HepG2 (cell line): Measurements from ENCODE around the gene PRKCZ. TPM values are rescaled to one million over a fixed set of nuclear protein-coding genes. Genes with fewer than 3 reads are reported as not detected.

Experiments
- BORCS8-MEF2B ChIP-seq: sonication (generic); formaldehyde crosslinking; IDR thresholded peaks from 2 replicates; pipeline ENCODE4 v1.8.0; 2022; ENCODE audit warnings: mild to moderate bottlenecking, missing genetic modification reagents
- FOXK1 ChIP-seq: sonication (generic); formaldehyde crosslinking; IDR thresholded peaks from 2 replicates; pipeline ENCODE4 v1.4.0; 2020; ENCODE audit warnings: low read depth, missing genetic modification reagents, borderline replicate concordance
- FOXP1 ChIP-seq, 2 experiments: fragments of 450-650 bp in 1 of 2; IDR thresholded peaks; 2 replicates each; pipeline ENCODE4 v1.6.1; 2017 to 2018; ENCODE audit warnings: antibody characterized with exemption in 1 of 2
- GTF2F1 ChIP-seq: fragments of 150-350 bp; IDR thresholded peaks from 2 replicates; pipeline ENCODE4 v1.6.1; 2014; ENCODE audit warnings: low read length
- POLR2AphosphoS5 ChIP-seq: IDR thresholded peaks from 2 replicates; pipeline ENCODE4 v1.6.1; 2012; ENCODE audit warnings: low read depth, low read length
- RFX1 ChIP-seq: fragments of 450-650 bp; IDR thresholded peaks from 2 replicates; pipeline ENCODE4 v1.6.1; 2017
- SP4 ChIP-seq: sonication (generic); formaldehyde crosslinking; IDR thresholded peaks from 2 replicates; pipeline ENCODE4 v1.8.1; 2023; ENCODE audit warnings: mild to moderate bottlenecking, missing genetic modification reagents
- SRF ChIP-seq: IDR thresholded peaks from 2 replicates; pipeline ENCODE4 v1.6.1; 2011; ENCODE audit warnings: mild to moderate bottlenecking, low read depth, low read length, moderate library complexity
- SRSF1 ChIP-seq: fragments of 200-400 bp; formaldehyde crosslinking; optimal IDR thresholded peaks from 2 replicates; pipeline ENCODE3; 2017; ENCODE audit warnings: mild to moderate bottlenecking, low read depth, low read length, moderate library complexity
- TBX3 ChIP-seq: fragments of 450-650 bp; IDR thresholded peaks from 2 replicates; pipeline ENCODE4 v1.6.1; 2017; ENCODE audit warnings: antibody characterized with exemption, mild to moderate bottlenecking, inconsistent platforms, borderline replicate concordance
- ZFP36L1 ChIP-seq: sonication (generic); formaldehyde crosslinking; IDR thresholded peaks from 2 replicates; pipeline ENCODE4 v1.8.0; 2022; ENCODE audit warnings: mild to moderate bottlenecking, missing genetic modification reagents, moderate library complexity
- ZNF225 ChIP-seq: sonication (generic); formaldehyde crosslinking; IDR thresholded peaks from 2 replicates; pipeline ENCODE4 v1.4.0; 2020; ENCODE audit warnings: mild to moderate bottlenecking, missing genetic modification reagents
- ZNF674 ChIP-seq: sonication (generic); formaldehyde crosslinking; IDR thresholded peaks from 2 replicates; pipeline ENCODE4 v1.5.0; 2020; ENCODE audit warnings: low read depth, mild to moderate bottlenecking, missing genetic modification reagents
- polyA plus RNA-seq, 8 experiments: library from polyadenylated mRNA; depleted of rRNA in 3 of 8; stranded (reverse) in 7 of 8; unstranded in 1 of 8; fragments of >200 nt; fragmentation: Illumina TruSeq in 4 of 8; extraction: Trizol in 4 of 8; gene quantifications; 2 replicates each; pipeline versions ENCODE4 v1.2.1 to v1.2.3, GENCODE V29; 2011 to 2016; ENCODE audit warnings: low read depth in 4 of 8, missing spikeins in 1 of 8, mixed read lengths in 1 of 8; ENCODE audit not compliant: insufficient read depth in 1 of 8
- total RNA-seq, 5 experiments: library from RNA; depleted of rRNA; stranded (reverse); fragments of >200 nt; fragmentation: Illumina TruSeq; extraction: Trizol; gene quantifications; 2 replicates each; pipeline ENCODE4 v1.2.3, GENCODE V29; 2016; ENCODE audit warnings: low read depth in 1 of 5
- TF ChIP-seq, protein P1 (sequence below): fragments of 450-650 bp; IDR thresholded peaks from 2 replicates; pipeline ENCODE4 v1.6.1; 2017; ENCODE audit warnings: mild to moderate bottlenecking
- TF ChIP-seq, protein P2 (sequence below): IDR thresholded peaks from 2 replicates; pipeline ENCODE4 v1.6.1; 2016; ENCODE audit warnings: missing genetic modification reagents, missing compliant biosample characterization
- TF ChIP-seq, protein P3 (sequence below): sonication (generic); formaldehyde crosslinking; IDR thresholded peaks from 2 replicates; pipeline ENCODE4 v1.4.0; 2020; ENCODE audit warnings: mild to moderate bottlenecking, missing genetic modification reagents
- TF ChIP-seq, protein P4 (sequence below): sonication (generic); formaldehyde crosslinking; conservative IDR thresholded peaks from 2 replicates; pipeline ENCODE4 v1.8.1; 2023; ENCODE audit warnings: missing genetic modification reagents
- TF ChIP-seq, protein P5 (sequence below): sonication (generic); formaldehyde crosslinking; IDR thresholded peaks from 2 replicates; pipeline ENCODE4 v1.9.0; 2022; ENCODE audit warnings: missing genetic modification reagents, mild to moderate bottlenecking, borderline replicate concordance
- TF ChIP-seq, protein P6 (sequence below): sonication (generic); formaldehyde crosslinking; IDR thresholded peaks from 2 replicates; pipeline ENCODE4 v1.4.0; 2020; ENCODE audit warnings: mild to moderate bottlenecking, missing genetic modification reagents

The PRKCZ gene
- total and polyA plus RNA-seq, 2 of the 13 experiments (the other 11 are each of a cell fraction or from before 2014, with no cell fraction given) = 34.7 to 85.2 TPM

DNA sequence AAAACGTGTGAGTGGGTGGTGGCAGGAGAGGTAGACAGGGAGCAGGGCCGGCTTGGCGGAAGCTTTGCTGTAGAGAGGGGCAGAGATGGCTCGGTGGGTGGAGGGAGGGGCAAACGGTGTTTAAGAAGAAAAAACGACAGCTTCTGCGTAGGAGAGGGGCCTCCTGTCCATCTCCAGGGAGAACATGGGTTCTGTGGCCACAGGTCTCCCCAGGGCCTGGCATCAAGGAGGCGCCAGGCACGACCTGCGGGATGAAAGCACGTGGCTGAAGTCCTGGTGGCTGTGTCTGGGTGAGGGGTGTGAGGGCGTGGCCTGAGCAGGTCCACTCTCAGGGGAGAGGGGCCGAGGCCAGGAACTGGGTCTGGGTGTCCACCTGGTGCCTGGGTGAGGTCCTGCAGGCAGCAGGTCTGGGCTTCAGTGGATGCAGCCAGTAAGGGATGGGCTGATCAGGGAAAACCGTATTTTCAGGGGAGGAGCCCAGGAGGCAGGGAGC lies 940 bp upstream of the PRKCZ start (continued):
- TF ChIP-seq, protein P1, sequence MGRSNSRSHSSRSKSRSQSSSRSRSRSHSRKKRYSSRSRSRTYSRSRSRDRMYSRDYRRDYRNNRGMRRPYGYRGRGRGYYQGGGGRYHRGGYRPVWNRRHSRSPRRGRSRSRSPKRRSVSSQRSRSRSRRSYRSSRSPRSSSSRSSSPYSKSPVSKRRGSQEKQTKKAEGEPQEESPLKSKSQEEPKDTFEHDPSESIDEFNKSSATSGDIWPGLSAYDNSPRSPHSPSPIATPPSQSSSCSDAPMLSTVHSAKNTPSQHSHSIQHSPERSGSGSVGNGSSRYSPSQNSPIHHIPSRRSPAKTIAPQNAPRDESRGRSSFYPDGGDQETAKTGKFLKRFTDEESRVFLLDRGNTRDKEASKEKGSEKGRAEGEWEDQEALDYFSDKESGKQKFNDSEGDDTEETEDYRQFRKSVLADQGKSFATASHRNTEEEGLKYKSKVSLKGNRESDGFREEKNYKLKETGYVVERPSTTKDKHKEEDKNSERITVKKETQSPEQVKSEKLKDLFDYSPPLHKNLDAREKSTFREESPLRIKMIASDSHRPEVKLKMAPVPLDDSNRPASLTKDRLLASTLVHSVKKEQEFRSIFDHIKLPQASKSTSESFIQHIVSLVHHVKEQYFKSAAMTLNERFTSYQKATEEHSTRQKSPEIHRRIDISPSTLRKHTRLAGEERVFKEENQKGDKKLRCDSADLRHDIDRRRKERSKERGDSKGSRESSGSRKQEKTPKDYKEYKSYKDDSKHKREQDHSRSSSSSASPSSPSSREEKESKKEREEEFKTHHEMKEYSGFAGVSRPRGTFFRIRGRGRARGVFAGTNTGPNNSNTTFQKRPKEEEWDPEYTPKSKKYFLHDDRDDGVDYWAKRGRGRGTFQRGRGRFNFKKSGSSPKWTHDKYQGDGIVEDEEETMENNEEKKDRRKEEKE = no peak
- TF ChIP-seq TBX3 (no peak), ZNF674 (CRISPR knock-in tag) (no peak), GTF2F1 (no peak), POLR2AphosphoS5 (0 out of 2 replicates have a peak, but pooled peaks have one; percentile 32), RFX1 (no peak), SRSF1 (no peak), SRF (no peak), ZNF225 (CRISPR knock-in tag) (peak; percentile 48; the same call in 1 of the 2 replicates), SP4 (CRISPR knock-in tag) (peak; percentile 47; the same call in 1 of the 2 replicates), FOXP1 (IDR thresholded peaks at IDR 0.05) (no peak), FOXP1 (CRISPR knock-in tag; IDR thresholded peaks at IDR 0.05) (no peak), BORCS8-MEF2B (CRISPR knock-in tag) (peak; percentile 36; the same call in 1 of the 2 replicates), ZFP36L1 (CRISPR knock-in tag) (no peak; the same call in 1 of the 2 replicates), FOXK1 (no peak)
- TF ChIP-seq, protein P2, sequence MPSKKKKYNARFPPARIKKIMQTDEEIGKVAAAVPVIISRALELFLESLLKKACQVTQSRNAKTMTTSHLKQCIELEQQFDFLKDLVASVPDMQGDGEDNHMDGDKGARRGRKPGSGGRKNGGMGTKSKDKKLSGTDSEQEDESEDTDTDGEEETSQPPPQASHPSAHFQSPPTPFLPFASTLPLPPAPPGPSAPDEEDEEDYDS (CRISPR knock-in tag) = no peak; the same call in 1 of the 2 replicates
- TF ChIP-seq, protein P3, sequence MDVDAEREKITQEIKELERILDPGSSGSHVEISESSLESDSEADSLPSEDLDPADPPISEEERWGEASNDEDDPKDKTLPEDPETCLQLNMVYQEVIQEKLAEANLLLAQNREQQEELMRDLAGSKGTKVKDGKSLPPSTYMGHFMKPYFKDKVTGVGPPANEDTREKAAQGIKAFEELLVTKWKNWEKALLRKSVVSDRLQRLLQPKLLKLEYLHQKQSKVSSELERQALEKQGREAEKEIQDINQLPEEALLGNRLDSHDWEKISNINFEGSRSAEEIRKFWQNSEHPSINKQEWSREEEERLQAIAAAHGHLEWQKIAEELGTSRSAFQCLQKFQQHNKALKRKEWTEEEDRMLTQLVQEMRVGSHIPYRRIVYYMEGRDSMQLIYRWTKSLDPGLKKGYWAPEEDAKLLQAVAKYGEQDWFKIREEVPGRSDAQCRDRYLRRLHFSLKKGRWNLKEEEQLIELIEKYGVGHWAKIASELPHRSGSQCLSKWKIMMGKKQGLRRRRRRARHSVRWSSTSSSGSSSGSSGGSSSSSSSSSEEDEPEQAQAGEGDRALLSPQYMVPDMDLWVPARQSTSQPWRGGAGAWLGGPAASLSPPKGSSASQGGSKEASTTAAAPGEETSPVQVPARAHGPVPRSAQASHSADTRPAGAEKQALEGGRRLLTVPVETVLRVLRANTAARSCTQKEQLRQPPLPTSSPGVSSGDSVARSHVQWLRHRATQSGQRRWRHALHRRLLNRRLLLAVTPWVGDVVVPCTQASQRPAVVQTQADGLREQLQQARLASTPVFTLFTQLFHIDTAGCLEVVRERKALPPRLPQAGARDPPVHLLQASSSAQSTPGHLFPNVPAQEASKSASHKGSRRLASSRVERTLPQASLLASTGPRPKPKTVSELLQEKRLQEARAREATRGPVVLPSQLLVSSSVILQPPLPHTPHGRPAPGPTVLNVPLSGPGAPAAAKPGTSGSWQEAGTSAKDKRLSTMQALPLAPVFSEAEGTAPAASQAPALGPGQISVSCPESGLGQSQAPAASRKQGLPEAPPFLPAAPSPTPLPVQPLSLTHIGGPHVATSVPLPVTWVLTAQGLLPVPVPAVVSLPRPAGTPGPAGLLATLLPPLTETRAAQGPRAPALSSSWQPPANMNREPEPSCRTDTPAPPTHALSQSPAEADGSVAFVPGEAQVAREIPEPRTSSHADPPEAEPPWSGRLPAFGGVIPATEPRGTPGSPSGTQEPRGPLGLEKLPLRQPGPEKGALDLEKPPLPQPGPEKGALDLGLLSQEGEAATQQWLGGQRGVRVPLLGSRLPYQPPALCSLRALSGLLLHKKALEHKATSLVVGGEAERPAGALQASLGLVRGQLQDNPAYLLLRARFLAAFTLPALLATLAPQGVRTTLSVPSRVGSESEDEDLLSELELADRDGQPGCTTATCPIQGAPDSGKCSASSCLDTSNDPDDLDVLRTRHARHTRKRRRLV = no peak
- TF ChIP-seq, protein P4, sequence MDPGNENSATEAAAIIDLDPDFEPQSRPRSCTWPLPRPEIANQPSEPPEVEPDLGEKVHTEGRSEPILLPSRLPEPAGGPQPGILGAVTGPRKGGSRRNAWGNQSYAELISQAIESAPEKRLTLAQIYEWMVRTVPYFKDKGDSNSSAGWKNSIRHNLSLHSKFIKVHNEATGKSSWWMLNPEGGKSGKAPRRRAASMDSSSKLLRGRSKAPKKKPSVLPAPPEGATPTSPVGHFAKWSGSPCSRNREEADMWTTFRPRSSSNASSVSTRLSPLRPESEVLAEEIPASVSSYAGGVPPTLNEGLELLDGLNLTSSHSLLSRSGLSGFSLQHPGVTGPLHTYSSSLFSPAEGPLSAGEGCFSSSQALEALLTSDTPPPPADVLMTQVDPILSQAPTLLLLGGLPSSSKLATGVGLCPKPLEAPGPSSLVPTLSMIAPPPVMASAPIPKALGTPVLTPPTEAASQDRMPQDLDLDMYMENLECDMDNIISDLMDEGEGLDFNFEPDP = no peak
- TF ChIP-seq, protein P5, sequence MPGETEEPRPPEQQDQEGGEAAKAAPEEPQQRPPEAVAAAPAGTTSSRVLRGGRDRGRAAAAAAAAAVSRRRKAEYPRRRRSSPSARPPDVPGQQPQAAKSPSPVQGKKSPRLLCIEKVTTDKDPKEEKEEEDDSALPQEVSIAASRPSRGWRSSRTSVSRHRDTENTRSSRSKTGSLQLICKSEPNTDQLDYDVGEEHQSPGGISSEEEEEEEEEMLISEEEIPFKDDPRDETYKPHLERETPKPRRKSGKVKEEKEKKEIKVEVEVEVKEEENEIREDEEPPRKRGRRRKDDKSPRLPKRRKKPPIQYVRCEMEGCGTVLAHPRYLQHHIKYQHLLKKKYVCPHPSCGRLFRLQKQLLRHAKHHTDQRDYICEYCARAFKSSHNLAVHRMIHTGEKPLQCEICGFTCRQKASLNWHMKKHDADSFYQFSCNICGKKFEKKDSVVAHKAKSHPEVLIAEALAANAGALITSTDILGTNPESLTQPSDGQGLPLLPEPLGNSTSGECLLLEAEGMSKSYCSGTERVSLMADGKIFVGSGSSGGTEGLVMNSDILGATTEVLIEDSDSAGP (CRISPR knock-in tag) = peak; percentile 64; the same call in 1 of the 2 replicates
- TF ChIP-seq, protein P6, sequence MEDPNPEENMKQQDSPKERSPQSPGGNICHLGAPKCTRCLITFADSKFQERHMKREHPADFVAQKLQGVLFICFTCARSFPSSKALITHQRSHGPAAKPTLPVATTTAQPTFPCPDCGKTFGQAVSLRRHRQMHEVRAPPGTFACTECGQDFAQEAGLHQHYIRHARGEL (CRISPR knock-in tag) = no peak
